IPS DF 6.9 (cell line): ENCODE measurements around the gene MYO3B.
"Not testable (repeated sequence)": the region's sequence is repeated elsewhere in the genome, so short reads cannot be mapped to it uniquely, and the experiment has no call there.

Source experiments
- DNase-seq: peaks from one replicate; pipeline ENCODE4 v3.0.0-alpha.2; 2013; ENCODE audit warnings: low read depth, low spot score
- H3K27ac ChIP-seq: one replicate; pipeline ENCODE4 v1.5.1; 2013; ENCODE audit warnings: low read length, control low read depth
- H3K27me3 ChIP-seq: 2 replicates; pipeline ENCODE4 v1.6.1; 2013; ENCODE audit warnings: mild to moderate bottlenecking, low read length; ENCODE audit not compliant: control insufficient read depth, insufficient read depth
- H3K36me3 ChIP-seq: 2 replicates; pipeline ENCODE4 v1.6.1; 2013; ENCODE audit warnings: low read length; ENCODE audit not compliant: control insufficient read depth, insufficient read depth
- H3K4me1 ChIP-seq: 2 replicates; pipeline ENCODE4 v1.6.1; 2013; ENCODE audit warnings: low read length; ENCODE audit not compliant: control insufficient read depth, insufficient read depth
- H3K4me3 ChIP-seq: 2 replicates; pipeline ENCODE4 v1.5.1; 2013; ENCODE audit warnings: mild to moderate bottlenecking, low read length
- H3K9me3 ChIP-seq: 2 replicates; pipeline ENCODE4 v1.6.1; 2013; ENCODE audit warnings: low read length, inconsistent platforms; ENCODE audit not compliant: control insufficient read depth, insufficient read depth
- WGBS: extraction: QIAGEN DNeasy Blood & Tissue Kit; methylation state at CpG from one replicate; pipeline ENCODE4 v1.1.7; 2013; ENCODE audit warnings: mixed read lengths, missing lambda C conversion rate; ENCODE audit not compliant: insufficient read length, insufficient coverage; 5-methylcytosine and 5-hydroxymethylcytosine counted together

MYO3B gene

GRCh38 chr2:170586571-170587095 lies 408.7 kb downstream of the MYO3B start:
- no CpG with 5 or more reads among the region's 2 CpGs for WGBS
- H3K9me3 ChIP-seq = no peaks in the 10 kb centered on the region
- H3K27ac ChIP-seq = no peak overlapping the region
- H3K4me1 ChIP-seq = no peaks in the 10 kb centered on the region; the same call in 1 of the 2 replicates
- H3K36me3 ChIP-seq = no peaks in the 10 kb centered on the region
- no peak overlapping the region for H3K4me3 ChIP-seq
- H3K27me3 ChIP-seq = no peaks in the 10 kb centered on the region
- no peak for DNase-seq

GRCh38 chr2:170587117-170587516 lies 409.2 kb downstream of the MYO3B start:
- DNase-seq = no peak
- no peaks in the 10 kb centered on the region for H3K27me3 ChIP-seq
- H3K4me3 ChIP-seq = no peak overlapping the region
- WGBS = no CpG with 5 or more reads among the region's 2 CpGs
- no peak overlapping the region for H3K27ac ChIP-seq
- H3K4me1 ChIP-seq = no peaks in the 10 kb centered on the region; the same call in 1 of the 2 replicates
- no peaks in the 10 kb centered on the region for H3K36me3 ChIP-seq
- H3K9me3 ChIP-seq = no peaks in the 10 kb centered on the region

GRCh38 chr2:170587922-170588321 lies 410.0 kb downstream of the MYO3B start:
- DNase-seq = no peak
- Histone ChIP-seq H3K36me3 (no peaks in the 10 kb centered on the region), H3K27ac (no peak overlapping the region), H3K4me3 (no peak overlapping the region), H3K27me3 (no peaks in the 10 kb centered on the region), H3K9me3 (no peaks in the 10 kb centered on the region), H3K4me1 (no peaks in the 10 kb centered on the region; the same call in 1 of the 2 replicates)
- no CpG with 5 or more reads among the region's 2 CpGs for WGBS

- no peak for DNase-seq
- Histone ChIP-seq H3K9me3 (no peaks in the 10 kb centered on the region), H3K36me3 (no peaks in the 10 kb centered on the region), H3K4me1 (no peaks in the 10 kb centered on the region; the same call in 1 of the 2 replicates), H3K27me3 (no peaks in the 10 kb centered on the region), H3K4me3 (no peak overlapping the region), H3K27ac (no peak overlapping the region)
- no CpG with 5 or more reads among the region's 2 CpGs for WGBS
Measured at GRCh38 chr2:170588729-170589128, 410.8 kb downstream of the MYO3B start.

GRCh38 chr2:170596576-170596975 lies 418.6 kb downstream of the MYO3B start:
- H3K27ac ChIP-seq = no peak overlapping the region
- no peak overlapping the region for H3K4me3 ChIP-seq
- H3K4me1 ChIP-seq = no peaks in the 10 kb centered on the region
- DNase-seq = no peak
- no CpG with 5 or more reads among the region's 3 CpGs for WGBS
- no peaks in the 10 kb centered on the region for H3K9me3 ChIP-seq
- H3K36me3 ChIP-seq = no peaks in the 10 kb centered on the region
- no peaks in the 10 kb centered on the region for H3K27me3 ChIP-seq

GRCh38 chr2:170598067-170598395 lies 420.1 kb downstream of the MYO3B start:
- H3K9me3 ChIP-seq = no peaks in the 10 kb centered on the region
- H3K36me3 ChIP-seq = no peaks in the 10 kb centered on the region
- no peak overlapping the region for H3K4me3 ChIP-seq
- no peak for DNase-seq
- H3K4me1 ChIP-seq = no peaks in the 10 kb centered on the region
- H3K27ac ChIP-seq = no peak overlapping the region
- WGBS = no CpG with 5 or more reads among the region's 4 CpGs
- no peaks in the 10 kb centered on the region for H3K27me3 ChIP-seq

- no peaks in the 10 kb centered on the region for H3K36me3 ChIP-seq
- no peak for DNase-seq
- H3K4me3 ChIP-seq = no peak overlapping the region
- no peaks in the 10 kb centered on the region for H3K4me1 ChIP-seq
- WGBS = no CpG with 5 or more reads among the region's 2 CpGs
- H3K9me3 ChIP-seq = no peaks in the 10 kb centered on the region
- no peak overlapping the region for H3K27ac ChIP-seq
- no peaks in the 10 kb centered on the region for H3K27me3 ChIP-seq
Measured at GRCh38 chr2:170601489-170601888, 423.5 kb downstream of the MYO3B start.

GRCh38 chr2:170605862-170606261 lies 427.9 kb downstream of the MYO3B start:
- no CpG with 5 or more reads among the region's 3 CpGs for WGBS
- DNase-seq = no peak
- no peaks in the 10 kb centered on the region for H3K27me3 ChIP-seq
- no peaks in the 10 kb centered on the region for H3K4me1 ChIP-seq
- H3K9me3 ChIP-seq = no peaks in the 10 kb centered on the region
- no peaks in the 10 kb centered on the region for H3K36me3 ChIP-seq
- no peak overlapping the region for H3K4me3 ChIP-seq
- no peak overlapping the region for H3K27ac ChIP-seq

GRCh38 chr2:170607171-170607570 lies 429.2 kb downstream of the MYO3B start:
- no peaks in the 10 kb centered on the region for H3K4me1 ChIP-seq
- H3K27me3 ChIP-seq = no peaks in the 10 kb centered on the region
- H3K9me3 ChIP-seq = no peaks in the 10 kb centered on the region
- no CpG with 5 or more reads among the region's 3 CpGs for WGBS
- no peaks in the 10 kb centered on the region for H3K36me3 ChIP-seq
- H3K4me3 ChIP-seq = no peak overlapping the region
- DNase-seq = no peak
- no peak overlapping the region for H3K27ac ChIP-seq

GRCh38 chr2:170610615-170611014 lies 432.7 kb downstream of the MYO3B start:
- H3K27me3 ChIP-seq = no peaks in the 10 kb centered on the region
- no peak overlapping the region for H3K4me3 ChIP-seq
- WGBS = no CpG with 5 or more reads among the region's 2 CpGs

GRCh38 chr2:170618948-170619347 lies 441.0 kb downstream of the MYO3B start:
- not testable (repeated sequence) for H3K36me3 ChIP-seq, H3K9me3 ChIP-seq, H3K4me1 ChIP-seq, H3K27ac ChIP-seq, H3K27me3 ChIP-seq, H3K4me3 ChIP-seq, DNase-seq
- no CpG with 5 or more reads among the region's 7 CpGs for WGBS

More at GRCh38 chr2:170610615-170611014, 432.7 kb downstream of the MYO3B start:
- Histone ChIP-seq H3K27ac (no peak overlapping the region), H3K36me3 (no peaks in the 10 kb centered on the region), H3K4me1 (no peaks in the 10 kb centered on the region), H3K9me3 (no peaks in the 10 kb centered on the region)
- no peak for DNase-seq
